Subcutaneous adipose tissue (tissue), 4 donors: ENCODE measurements around the gene MB21D2. TPM values are rescaled to one million over a fixed set of nuclear protein-coding genes. Genes with fewer than 3 reads are reported as not detected.

Experiments
- CTCF ChIP-seq: fragments of 450-650 bp; IDR thresholded peaks from one replicate; pipeline ENCODE4 v1.5.1; 2016; ENCODE audit warnings: low read depth, mild to moderate bottlenecking, control low read depth, antibody characterized with exemption, moderate library complexity
- total RNA-seq, 4 donors: library from RNA; depleted of rRNA; stranded (reverse); fragments of >200 nt; gene quantifications; one replicate each; pipeline ENCODE4 v1.1.0, GENCODE V29; 2016

The MB21D2 gene
- total RNA-seq, 4 donors from 2014 or later, result 2.8 to 5.4 (median 4.5) TPM

- no peak for TF ChIP-seq CTCF
These were observed 115.7 kb downstream of the MB21D2 start for GRCh38 chr3:192801985-192802384.

DNA sequence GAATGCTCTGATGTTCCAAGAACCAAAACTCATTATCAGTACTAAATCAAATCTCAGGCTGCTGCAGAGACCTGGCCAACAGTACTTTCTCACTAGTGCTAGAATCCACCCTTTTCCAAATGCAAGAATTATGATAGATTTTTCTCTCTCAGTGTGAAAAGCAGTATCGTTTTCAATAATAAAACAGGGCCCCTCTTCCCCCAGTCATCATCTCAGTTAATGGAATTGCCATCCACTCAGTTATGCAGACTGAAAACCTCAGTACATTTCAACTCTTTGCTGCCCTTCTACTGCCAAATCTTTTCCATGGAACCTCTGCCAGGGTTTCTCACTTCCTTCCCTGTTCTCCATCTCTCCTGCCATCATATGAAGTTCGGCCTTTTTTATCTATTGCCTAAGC, 117.9 kb downstream of the MB21D2 start:
- TF ChIP-seq CTCF, result no peak

GRCh38 chr3:192795021-192795420, 122.6 kb downstream of the MB21D2 start:
- TF ChIP-seq CTCF, result no peak

GRCh38 chr3:192794216-192794615, 123.4 kb downstream of the MB21D2 start:
- no peak for TF ChIP-seq CTCF

DNA sequence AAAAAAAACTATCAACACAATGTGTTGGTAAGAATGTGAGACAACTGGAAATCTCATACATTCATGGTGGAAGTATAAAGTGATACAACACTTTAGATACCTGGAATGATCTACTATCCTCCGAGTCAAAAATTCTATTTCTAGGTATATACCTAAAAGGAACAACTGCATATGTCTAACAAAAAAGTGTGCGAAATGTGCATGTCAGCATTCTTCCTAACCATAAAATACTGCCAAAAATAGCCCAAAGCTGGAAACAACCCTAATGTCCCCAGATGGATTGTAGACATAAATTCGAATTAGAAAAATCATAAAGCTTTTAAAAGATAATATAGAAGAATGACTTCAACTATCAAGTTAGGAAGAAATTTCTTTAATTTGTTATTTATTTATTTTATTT, 139.1 kb downstream of the MB21D2 start:
- no peak for TF ChIP-seq CTCF

GRCh38 chr3:192772240-192772894, 145.3 kb downstream of the MB21D2 start:
- TF ChIP-seq CTCF, result no peak

DNA sequence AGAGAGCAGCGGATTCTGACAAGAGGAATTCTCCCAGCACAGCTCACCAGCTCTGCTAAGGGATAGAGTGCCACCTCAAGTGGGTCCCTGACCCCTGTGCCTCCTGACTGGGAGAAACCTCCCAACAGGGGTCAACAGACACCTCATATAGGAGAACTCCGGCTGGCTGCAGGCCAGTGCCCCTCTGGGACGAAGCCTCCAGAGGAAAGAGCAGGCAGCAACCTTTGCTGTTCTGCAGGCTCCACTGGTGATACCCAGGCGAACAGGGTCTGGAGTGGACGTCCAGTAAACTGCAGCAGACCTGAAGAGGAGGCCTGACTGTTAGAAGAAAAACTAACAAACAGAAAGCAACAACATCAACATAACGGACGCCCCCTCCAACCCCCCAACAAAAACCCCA, 159.0 kb downstream of the MB21D2 start:
- TF ChIP-seq CTCF, result no peak
